Nephron (organoid): ENCODE measurements around the gene GNAT3.

Source experiments
- H3K27ac Mint-ChIP-seq, 3 experiments: 2 replicates each; pipeline ENCODE4 v1.8.0; 2020; ENCODE audit warnings: mixed read lengths in 3 of 3, mild to moderate bottlenecking in 2 of 3, moderate library complexity in 1 of 3
- H3K27me3 Mint-ChIP-seq: 2 replicates; pipeline ENCODE4 v1.8.0; 2021; ENCODE audit warnings: low read depth, mild to moderate bottlenecking, moderate library complexity, mixed read lengths
- H3K36me3 Mint-ChIP-seq: 2 replicates; pipeline ENCODE4 v1.8.0; 2020; ENCODE audit warnings: low read depth, mixed read lengths
- H3K4me1 Mint-ChIP-seq: 2 replicates; pipeline ENCODE4 v1.8.0; 2020; ENCODE audit warnings: mixed read lengths
- H3K4me3 Mint-ChIP-seq, 3 experiments: 2 replicates each; pipeline ENCODE4 v1.8.0; 2020; ENCODE audit warnings: mild to moderate bottlenecking in 3 of 3, mixed read lengths in 3 of 3, moderate library complexity in 2 of 3
- H3K9me3 Mint-ChIP-seq: 2 replicates; pipeline ENCODE4 v1.8.0; 2020; ENCODE audit warnings: mixed read lengths
- CTCF ChIP-seq, 3 experiments: fragments of 200-600 bp; sonication (generic); IDR thresholded peaks; one replicate each; pipeline ENCODE4 v1.5.0; 2021; ENCODE audit warnings: antibody characterized with exemption in 3 of 3; ENCODE audit not compliant: unreplicated experiment in 3 of 3

GNAT3 gene

GRCh38 chr7:80450621-80451308 lies 61.1 kb downstream of the GNAT3 start:
- Mint-ChIP-seq H3K4me1 (no peaks in the 10 kb centered on the region), H3K4me3 (no peak overlapping the region), H3K36me3 (no peaks in the 10 kb centered on the region), H3K27ac (peak overlapping the region in 1 of 3 experiments; percentile 34), H3K27me3 (no peaks in the 10 kb centered on the region), H3K9me3 (no peaks in the 10 kb centered on the region)
- TF ChIP-seq CTCF (IDR thresholded peaks at IDR 0.05; ENCODE audit: unreplicated experiment in 3 of 3), result no peak

GRCh38 chr7:80449836-80450235 lies 62.0 kb downstream of the GNAT3 start:
- Mint-ChIP-seq H3K27ac (no peak overlapping the region), H3K27me3 (no peaks in the 10 kb centered on the region), H3K9me3 (no peaks in the 10 kb centered on the region), H3K4me3 (no peak overlapping the region), H3K36me3 (no peaks in the 10 kb centered on the region), H3K4me1 (peaks cover 2% of the 10 kb centered on the region)
- TF ChIP-seq CTCF (IDR thresholded peaks at IDR 0.05; ENCODE audit: unreplicated experiment in 3 of 3), result no peak

GRCh38 chr7:80445351-80445750 lies 66.5 kb downstream of the GNAT3 start:
- TF ChIP-seq CTCF (IDR thresholded peaks at IDR 0.05; ENCODE audit: unreplicated experiment in 3 of 3), result no peak
- Mint-ChIP-seq H3K9me3 (peaks cover 2% of the 10 kb centered on the region), H3K36me3 (no peaks in the 10 kb centered on the region), H3K4me3 (no peak overlapping the region), H3K27ac (no peak overlapping the region), H3K27me3 (no peaks in the 10 kb centered on the region), H3K4me1 (peaks cover 28% of the 10 kb centered on the region)

- H3K9me3 Mint-ChIP-seq, result peaks cover 2% of the 10 kb centered on the region
- H3K36me3 Mint-ChIP-seq, result no peaks in the 10 kb centered on the region
- H3K4me3 Mint-ChIP-seq, result no peak overlapping the region
- no peak for TF ChIP-seq CTCF (IDR thresholded peaks at IDR 0.05; ENCODE audit: unreplicated experiment in 3 of 3)
- peaks cover 30% of the 10 kb centered on the region for H3K4me1 Mint-ChIP-seq
- no peaks in the 10 kb centered on the region for H3K27me3 Mint-ChIP-seq
- H3K27ac Mint-ChIP-seq, result no peak overlapping the region
These were observed 67.1 kb downstream of the GNAT3 start for GRCh38 chr7:80444811-80445210.

GRCh38 chr7:80443325-80443724 lies 68.5 kb downstream of the GNAT3 start:
- H3K27ac Mint-ChIP-seq, result no peak overlapping the region
- H3K27me3 Mint-ChIP-seq, result no peaks in the 10 kb centered on the region
- TF ChIP-seq CTCF (IDR thresholded peaks at IDR 0.05; ENCODE audit: unreplicated experiment in 3 of 3), result no peak
- no peak overlapping the region for H3K4me3 Mint-ChIP-seq
- H3K36me3 Mint-ChIP-seq, result no peaks in the 10 kb centered on the region
- peaks cover 30% of the 10 kb centered on the region for H3K4me1 Mint-ChIP-seq
- H3K9me3 Mint-ChIP-seq, result peaks cover 2% of the 10 kb centered on the region

GRCh38 chr7:80440883-80441282 lies 71.0 kb downstream of the GNAT3 start:
- no peak for TF ChIP-seq CTCF (IDR thresholded peaks at IDR 0.05; ENCODE audit: unreplicated experiment in 3 of 3)
- H3K36me3 Mint-ChIP-seq, result no peaks in the 10 kb centered on the region
- H3K27ac Mint-ChIP-seq, result peak overlapping the region in 2 of 3 experiments; percentile 10 to 37
- H3K9me3 Mint-ChIP-seq, result peaks cover 8% of the 10 kb centered on the region
- peaks cover 30% of the 10 kb centered on the region for H3K4me1 Mint-ChIP-seq
- H3K27me3 Mint-ChIP-seq, result no peaks in the 10 kb centered on the region
- no peak overlapping the region for H3K4me3 Mint-ChIP-seq
